GM19395 (cell line): ENCODE data around the gene MATN3.

Experiments used
- ATAC-seq: cut with Tn5 transposase; IDR thresholded peaks from one replicate; pipeline ENCODE4 v1.9.1; 2021; ENCODE audit warnings: mild to moderate bottlenecking, moderate library complexity; ENCODE audit not compliant: unreplicated experiment

The MATN3 gene

GRCh38 chr2:20008703-20009102, 3.8 kb downstream of the MATN3 start:
- no peak for ATAC-seq

GRCh38 chr2:20005891-20006470, 6.5 kb downstream of the MATN3 start:
- ATAC-seq, result no peak

GRCh38 chr2:20005067-20005627, 7.3 kb downstream of the MATN3 start:
- ATAC-seq, result no peak

- no peak for ATAC-seq
These were observed 11.1 kb downstream of the MATN3 start for GRCh38 chr2:20001361-20001863.

- ATAC-seq, result no peak
These were observed 18.7 kb downstream of the MATN3 start for GRCh38 chr2:19993731-19994130.

GRCh38 chr2:19991895-19992294, 20.6 kb downstream of the MATN3 start:
- ATAC-seq, result no peak

GRCh38 chr2:19990416-19990728, 22.1 kb downstream of the MATN3 start:
- no peak for ATAC-seq

- peak; percentile 90 for ATAC-seq
These were observed 22.6 kb downstream of the MATN3 start, which contains the start of gene WDR35 for GRCh38 chr2:19989667-19990415. Gene WDR35, minus strand, starts transcription at chr2:19990105. Its CDS starts 90 bp downstream, at chr2:19990015.

- no peak for ATAC-seq
These were observed 23.2 kb downstream of the MATN3 start for GRCh38 chr2:19989342-19989666.

- ATAC-seq, result no peak
These were observed 23.9 kb downstream of the MATN3 start for GRCh38 chr2:19988600-19988999.

GRCh38 chr2:19987936-19988335, 24.5 kb downstream of the MATN3 start:
- peak; percentile 80 for ATAC-seq

GRCh38 chr2:19982268-19982667, 30.2 kb downstream of the MATN3 start:
- no peak for ATAC-seq

GRCh38 chr2:19979932-19980331, 32.5 kb downstream of the MATN3 start:
- ATAC-seq, result no peak

- ATAC-seq, result no peak
These were observed 39.0 kb downstream of the MATN3 start for GRCh38 chr2:19973466-19973865.

- no peak for ATAC-seq
These were observed 40.8 kb downstream of the MATN3 start for GRCh38 chr2:19971691-19972090.

- no peak for ATAC-seq
These were observed 49.1 kb downstream of the MATN3 start for GRCh38 chr2:19963386-19963785.

- peak; percentile 88 for ATAC-seq
These were observed 56.7 kb downstream of the MATN3 start for GRCh38 chr2:19955544-19956422.

- no peak for ATAC-seq
These were observed 63.4 kb downstream of the MATN3 start for GRCh38 chr2:19949071-19949470.

- no peak for ATAC-seq
These were observed 65.1 kb downstream of the MATN3 start for GRCh38 chr2:19947184-19947940.

GRCh38 chr2:19944205-19944845, 68.1 kb downstream of the MATN3 start:
- no peak for ATAC-seq
